DMS53 treated with DMSO at 0.1 percent for 48 hours (cell line): ENCODE results near the gene YIPF1.
"Not testable (repeated sequence)": the region's sequence is repeated elsewhere in the genome, so short reads cannot be mapped to it uniquely, and the experiment has no call there.

Source experiments
- DNase-seq: peaks from one replicate; lab custom pipeline; 2025; ENCODE audit not compliant: unreplicated experiment; lab: John Stamatoyannopoulos, UW

YIPF1 gene

GRCh38 chr1:53847980-53848379, 41.6 kb downstream of the YIPF1 start:
- DNase-seq = no peak

- DNase-seq = no peak
These were observed 47.2 kb downstream of the YIPF1 start for GRCh38 chr1:53842347-53842746.

- DNase-seq = no peak
These were observed 51.0 kb downstream of the YIPF1 start for GRCh38 chr1:53838654-53838974.

GRCh38 chr1:53837924-53838653, 51.5 kb downstream of the YIPF1 start, which contains the start of gene NDC1:
TSS of gene NDC1 (minus strand) at chr1:53838296. CDS start at chr1:53838261, 35 bp downstream.
- DNase-seq = peak; percentile 100

- DNase-seq = peak; percentile 54
These were observed 52.0 kb downstream of the YIPF1 start for GRCh38 chr1:53837646-53837923.

- DNase-seq = no peak
These were observed 54.1 kb downstream of the YIPF1 start for GRCh38 chr1:53835491-53835890.

GRCh38 chr1:53834776-53835175, 54.8 kb downstream of the YIPF1 start:
- no peak for DNase-seq

- no peak for DNase-seq
These were observed 56.2 kb downstream of the YIPF1 start for GRCh38 chr1:53833393-53833792.

- DNase-seq = no peak
These were observed 63.2 kb downstream of the YIPF1 start for GRCh38 chr1:53826367-53826766.

GRCh38 chr1:53825306-53825705, 64.3 kb downstream of the YIPF1 start:
- no peak for DNase-seq

- no peak for DNase-seq
These were observed 66.7 kb downstream of the YIPF1 start for GRCh38 chr1:53822931-53823330.

GRCh38 chr1:53821380-53821779, 68.2 kb downstream of the YIPF1 start:
- no peak for DNase-seq

- no peak for DNase-seq
These were observed 70.2 kb downstream of the YIPF1 start for GRCh38 chr1:53819387-53819786.

- DNase-seq = not testable (repeated sequence)
These were observed 73.0 kb downstream of the YIPF1 start for GRCh38 chr1:53816584-53816983.

GRCh38 chr1:53815484-53815883, 74.1 kb downstream of the YIPF1 start:
- not testable (repeated sequence) for DNase-seq

- no peak for DNase-seq
These were observed 78.2 kb downstream of the YIPF1 start for GRCh38 chr1:53811414-53811851.

GRCh38 chr1:53810497-53810896, 79.1 kb downstream of the YIPF1 start:
- DNase-seq = no peak

GRCh38 chr1:53810007-53810406, 79.6 kb downstream of the YIPF1 start:
- no peak for DNase-seq

- no peak for DNase-seq
These were observed 81.7 kb downstream of the YIPF1 start for GRCh38 chr1:53807916-53808315.

- DNase-seq = no peak
These were observed 84.6 kb downstream of the YIPF1 start for GRCh38 chr1:53804791-53805505.

- no peak for DNase-seq
These were observed 85.4 kb downstream of the YIPF1 start for GRCh38 chr1:53804181-53804580.
